Iris pigment epithelial cell (primary cell): Measurements from ENCODE around the gene FTCD.

Experiments used
- DNase-seq: peaks from one replicate; pipeline ENCODE4 v3.0.0-alpha.2; 2011; ENCODE audit warnings: low read depth

FTCD gene

GRCh38 chr21:46138383-46138970 is 16.9 kb downstream of the FTCD start:
- no peak for DNase-seq

GRCh38 chr21:46137908-46138307 is 17.5 kb downstream of the FTCD start:
- no peak for DNase-seq

GRCh38 chr21:46136739-46137349 is 18.5 kb downstream of the FTCD start:
- DNase-seq, result no peak

- DNase-seq, result no peak
Observed at GRCh38 chr21:46135782-46136395, 19.5 kb downstream of the FTCD start.

GRCh38 chr21:46131838-46132651 is 23.3 kb downstream of the FTCD start:
- no peak for DNase-seq

- no peak for DNase-seq
Observed at GRCh38 chr21:46131588-46131837, 23.9 kb downstream of the FTCD start.

GRCh38 chr21:46130831-46131587 is 24.4 kb downstream of the FTCD start:
- no peak for DNase-seq

GRCh38 chr21:46129846-46130651 is 25.3 kb downstream of the FTCD start:
- DNase-seq, result no peak

GRCh38 chr21:46128933-46129571 is 26.3 kb downstream of the FTCD start:
- DNase-seq, result no peak

- no peak for DNase-seq
Observed at GRCh38 chr21:46128106-46128932, 27.1 kb downstream of the FTCD start.

GRCh38 chr21:46127239-46128105 is 27.9 kb downstream of the FTCD start:
- DNase-seq, result no peak

GRCh38 chr21:46126309-46127238 is 28.8 kb downstream of the FTCD start:
- no peak for DNase-seq

- DNase-seq, result no peak
Observed at GRCh38 chr21:46125846-46126301, 29.5 kb downstream of the FTCD start.

- DNase-seq, result no peak
Observed at GRCh38 chr21:46124926-46125845, 30.2 kb downstream of the FTCD start.

GRCh38 chr21:46124083-46124925 is 31.1 kb downstream of the FTCD start:
- no peak for DNase-seq
